GM10266 (cell line): ENCODE measurements around the gene CDC123.
"Not testable (repeated sequence)": the region's sequence is repeated elsewhere in the genome, so short reads cannot be mapped to it uniquely, and the experiment has no call there.

Experiments used
- DNase-seq: peaks from one replicate; pipeline ENCODE4 v3.0.0; 2012; ENCODE audit errors: extremely low spot score
- TF ChIP-seq, protein P1 (sequence below): IDR thresholded peaks from 2 replicates; pipeline ENCODE4 v1.5.1; 2012; ENCODE audit warnings: mild to moderate bottlenecking, low read depth; ENCODE audit not compliant: control insufficient read depth, insufficient read depth; ENCODE audit errors: missing control alignments

Gene CDC123

DNA sequence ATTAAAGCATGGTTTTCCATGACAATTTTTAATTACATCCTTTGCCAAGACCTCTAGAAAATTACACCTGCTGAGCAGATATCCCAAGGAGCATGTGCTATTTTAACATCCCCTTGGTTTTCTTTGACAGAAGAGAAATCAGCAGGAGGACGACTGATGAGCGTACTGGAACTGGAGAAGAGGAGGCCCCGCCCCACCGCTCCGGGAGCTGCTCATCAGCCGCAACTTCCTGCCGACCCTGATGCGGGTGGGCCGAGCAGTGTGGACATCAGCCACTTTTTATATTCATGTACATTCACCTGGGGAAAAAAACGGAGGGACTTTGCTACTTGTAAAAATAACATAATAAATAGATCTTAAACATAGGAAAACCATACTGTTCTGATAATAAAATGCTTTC lies 54.2 kb downstream of the CDC123 start:
- DNase-seq = no peak
- TF ChIP-seq, protein P1, sequence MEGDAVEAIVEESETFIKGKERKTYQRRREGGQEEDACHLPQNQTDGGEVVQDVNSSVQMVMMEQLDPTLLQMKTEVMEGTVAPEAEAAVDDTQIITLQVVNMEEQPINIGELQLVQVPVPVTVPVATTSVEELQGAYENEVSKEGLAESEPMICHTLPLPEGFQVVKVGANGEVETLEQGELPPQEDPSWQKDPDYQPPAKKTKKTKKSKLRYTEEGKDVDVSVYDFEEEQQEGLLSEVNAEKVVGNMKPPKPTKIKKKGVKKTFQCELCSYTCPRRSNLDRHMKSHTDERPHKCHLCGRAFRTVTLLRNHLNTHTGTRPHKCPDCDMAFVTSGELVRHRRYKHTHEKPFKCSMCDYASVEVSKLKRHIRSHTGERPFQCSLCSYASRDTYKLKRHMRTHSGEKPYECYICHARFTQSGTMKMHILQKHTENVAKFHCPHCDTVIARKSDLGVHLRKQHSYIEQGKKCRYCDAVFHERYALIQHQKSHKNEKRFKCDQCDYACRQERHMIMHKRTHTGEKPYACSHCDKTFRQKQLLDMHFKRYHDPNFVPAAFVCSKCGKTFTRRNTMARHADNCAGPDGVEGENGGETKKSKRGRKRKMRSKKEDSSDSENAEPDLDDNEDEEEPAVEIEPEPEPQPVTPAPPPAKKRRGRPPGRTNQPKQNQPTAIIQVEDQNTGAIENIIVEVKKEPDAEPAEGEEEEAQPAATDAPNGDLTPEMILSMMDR = no peak

DNA sequence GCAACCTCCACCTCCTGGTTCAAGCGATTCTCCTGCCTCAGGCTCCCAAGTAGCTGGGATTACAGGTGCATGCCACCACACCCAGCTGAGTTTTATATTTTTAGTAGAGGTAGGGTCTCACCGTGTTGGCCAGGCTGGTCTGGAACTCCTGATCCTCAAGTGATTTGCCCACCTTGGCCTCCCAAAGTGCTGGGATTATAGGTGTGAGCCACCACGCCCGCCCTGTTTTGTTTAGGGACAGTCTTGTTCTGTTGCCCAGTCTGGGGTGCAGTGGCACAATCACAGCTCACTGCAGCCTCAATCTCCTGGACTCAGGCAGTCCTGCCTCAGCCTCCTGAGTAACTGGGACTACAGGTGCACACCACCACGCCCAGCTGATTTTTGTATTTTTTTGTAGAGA lies 54.7 kb downstream of the CDC123 start:
- not testable (repeated sequence) for DNase-seq

DNA sequence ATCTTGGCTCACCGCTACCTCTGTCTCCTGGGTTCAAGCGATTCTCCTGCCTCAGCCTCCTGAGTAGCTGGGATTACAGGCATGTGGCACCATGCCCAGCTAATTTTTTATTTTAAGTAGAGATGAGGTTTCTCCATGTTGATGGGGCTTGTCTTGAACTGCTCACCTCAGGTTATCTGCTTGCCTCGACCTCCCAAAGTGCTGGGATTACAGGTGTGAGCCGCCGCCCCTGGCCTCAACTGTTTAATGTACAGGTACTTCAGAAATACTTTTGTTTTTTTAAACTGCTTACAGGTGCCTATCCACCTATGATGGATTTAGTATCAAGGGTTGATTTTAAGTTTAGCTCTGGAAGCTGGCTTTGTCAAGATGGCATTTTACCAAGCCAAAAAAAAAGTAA lies 55.6 kb downstream of the CDC123 start:
- DNase-seq = no peak
- TF ChIP-seq, protein P1 = no peak

DNA sequence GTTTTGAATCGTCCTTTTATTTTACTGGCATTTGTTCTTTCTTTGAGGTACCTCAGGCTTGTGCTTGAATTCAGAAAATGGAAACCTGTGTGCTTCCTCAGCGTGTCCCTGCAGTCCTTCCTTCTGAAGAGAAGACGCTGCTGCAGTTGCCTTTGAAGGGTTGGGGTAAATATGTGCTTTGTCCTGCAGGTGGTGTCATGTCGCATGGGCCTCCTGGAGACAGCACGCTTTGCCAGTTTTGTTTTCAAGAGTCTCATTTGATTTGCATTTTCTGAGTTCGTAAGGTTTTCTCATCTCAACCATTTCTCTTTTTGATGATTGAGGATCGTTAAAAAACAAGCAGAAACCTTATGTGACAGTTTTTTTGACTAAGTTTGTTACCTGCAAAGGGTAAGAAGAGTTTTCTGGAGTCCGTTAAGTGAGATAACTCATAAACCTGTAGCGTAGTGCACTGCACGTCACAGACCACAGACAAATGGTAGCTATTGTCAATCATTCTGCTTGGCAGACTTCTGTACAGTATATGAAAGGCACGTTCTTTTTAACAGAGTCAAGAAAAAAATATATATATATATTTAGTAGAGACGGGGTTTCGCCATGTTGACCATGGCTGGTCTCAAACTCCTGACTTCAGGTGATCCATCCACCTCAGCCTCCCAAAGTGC lies 57.0 kb downstream of the CDC123 start:
- TF ChIP-seq, protein P1 = peak; percentile 49
- DNase-seq = peak; percentile 59

DNA sequence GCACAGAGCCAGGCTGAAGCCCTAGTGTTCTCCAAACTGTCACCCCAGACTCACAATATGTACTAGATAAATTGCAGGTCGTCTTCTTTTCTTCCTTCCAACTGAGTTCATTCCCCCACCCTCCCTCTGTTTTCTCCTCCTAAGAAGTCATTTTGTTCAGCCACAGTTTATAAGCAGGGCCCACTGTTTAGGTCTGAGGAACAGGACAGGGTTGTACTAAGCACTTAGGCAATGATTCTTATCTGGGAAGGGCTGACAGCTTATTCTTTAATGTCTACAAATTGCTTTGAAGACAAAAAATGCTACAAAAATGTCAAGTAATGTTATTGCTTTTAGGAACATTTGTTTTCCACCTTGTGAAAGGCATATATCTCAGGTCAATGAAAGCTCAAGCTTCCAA lies 59.1 kb downstream of the CDC123 start:
- no peak for DNase-seq
- TF ChIP-seq, protein P1 = no peak

DNA sequence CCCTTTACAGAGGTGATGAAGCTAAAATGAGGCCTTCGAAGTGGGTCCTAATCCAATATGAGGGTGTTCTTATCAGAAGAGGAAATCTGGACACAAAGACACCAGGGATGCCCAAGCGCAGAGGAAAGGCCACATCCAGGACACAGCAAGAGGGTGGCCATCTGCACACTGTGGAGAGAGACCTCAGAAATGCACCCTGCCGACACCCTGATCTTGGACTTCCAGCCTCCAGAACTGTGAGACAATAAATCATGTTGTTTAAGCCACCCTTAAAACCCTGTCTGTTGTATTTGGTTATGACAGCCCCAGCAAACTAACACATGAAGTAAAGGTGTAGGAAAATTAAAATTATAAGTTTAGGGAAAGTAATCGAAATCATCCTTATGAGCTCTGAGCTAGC lies 64.0 kb downstream of the CDC123 start:
- no peak for DNase-seq
- TF ChIP-seq, protein P1 = no peak

DNA sequence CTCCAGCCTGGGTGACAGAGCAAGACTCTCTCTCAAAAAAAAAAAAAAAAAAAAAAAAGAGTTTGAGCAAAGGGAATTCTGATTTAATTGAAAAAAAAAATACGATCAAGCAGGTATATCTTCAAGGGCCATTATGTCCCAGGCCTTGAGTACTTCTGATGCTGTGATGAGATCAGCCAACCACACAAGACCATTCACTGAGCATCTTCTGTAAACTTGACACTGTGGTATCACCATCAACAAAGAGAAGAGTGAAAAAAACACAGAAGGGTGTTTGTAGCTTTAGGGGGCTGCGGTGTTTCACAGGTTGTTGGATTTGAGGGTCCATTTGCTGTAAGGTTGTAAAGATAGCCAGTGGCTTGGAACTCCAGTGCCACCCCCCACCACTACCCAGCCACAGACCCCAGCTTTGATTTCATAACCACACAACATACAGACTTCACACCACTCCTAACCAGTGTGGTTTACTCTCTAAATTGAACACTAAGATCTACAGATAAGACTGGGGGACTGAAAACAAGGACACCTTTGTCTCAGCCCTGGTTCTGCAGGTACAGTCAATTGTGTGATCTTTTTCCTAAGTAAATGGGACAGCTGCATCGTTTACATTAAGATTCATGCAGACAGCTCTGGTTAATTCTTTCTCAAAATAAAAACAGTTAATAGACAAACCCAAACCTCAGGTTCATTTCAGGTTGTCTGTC lies 66.4 kb downstream of the CDC123 start:
- TF ChIP-seq, protein P1 = no peak
- no peak for DNase-seq
